ENCODE measurements around the gene AGBL2.
A peak's percentile ranks its signal among the peaks of the same experiment; 100 is the strongest.

Gene AGBL2

DNA sequence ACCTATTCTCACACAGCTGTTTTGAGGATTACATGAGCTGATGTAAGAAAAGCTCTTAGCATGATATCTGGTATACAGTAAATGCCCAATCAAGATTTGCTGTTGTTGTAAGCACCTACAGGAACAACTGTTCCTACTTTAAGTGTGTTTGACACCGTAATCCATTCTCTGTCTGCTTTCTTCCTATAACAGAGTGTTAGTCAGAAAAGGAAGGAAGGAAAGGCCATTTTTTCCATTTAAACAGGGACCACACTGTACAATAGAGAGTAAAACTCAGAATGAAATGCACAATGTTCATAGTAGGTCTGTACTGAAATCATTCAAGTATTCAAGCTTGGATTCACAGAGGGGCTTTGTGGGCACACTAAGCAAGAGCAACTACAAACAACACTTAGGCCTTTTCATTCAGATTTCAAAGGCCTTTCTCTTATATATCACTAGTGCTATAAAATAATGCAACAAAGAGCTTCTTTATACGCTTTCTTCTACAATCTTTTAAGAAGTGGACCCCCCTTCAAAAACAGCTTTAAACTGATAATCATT lies 94.3 kb downstream of the AGBL2 start:
- ATAC-seq (ENCODE audit: insufficient read depth, low read depth) = no peak
- Histone ChIP-seq H3K27ac (ENCODE audit: low read length) (no peak overlapping the region), H3K4me3 (ENCODE audit: low read depth in 1 of 2, low read length in 2 of 2) (no peak overlapping the region), H3K4me2 (ENCODE audit: insufficient read depth, low read length) (no peak overlapping the region), H3K27me3 (ENCODE audit: insufficient read depth, low read length, poor library complexity) (no peaks in the 10 kb centered on the region), H3K36me3 (ENCODE audit: insufficient read depth, low read length) (peaks cover 87% of the 10 kb centered on the region), H2AFZ (ENCODE audit: low read depth, low read length) (no peak overlapping the region), H3K4me1 (ENCODE audit: insufficient read depth, low read length) (no peaks in the 10 kb centered on the region), H4K20me1 (ENCODE audit: insufficient read depth, low read length) (no peaks in the 10 kb centered on the region; the same call in 1 of the 2 replicates), H3K79me2 (ENCODE audit: insufficient read depth, low read length) (no peaks in the 10 kb centered on the region), H3K9me3 (ENCODE audit: insufficient read depth, low read length, severe bottlenecking) (no peaks in the 10 kb centered on the region), H3K9ac (ENCODE audit: low read depth, low read length) (no peak overlapping the region)
- no peak for DNase-seq
- TF ChIP-seq EZH2 (IDR thresholded peaks at IDR 0.05; ENCODE audit: borderline replicate concordance, low read depth, low read length, severe bottlenecking) (no peak), CTCF (IDR thresholded peaks at IDR 0.05; ENCODE audit: borderline replicate concordance, extremely low read depth, low read length, poor library complexity, severe bottlenecking) (no peak)

- Histone ChIP-seq H4K20me1 (ENCODE audit: insufficient read depth, low read length) (no peaks in the 10 kb centered on the region), H3K36me3 (ENCODE audit: insufficient read depth, low read length) (peaks cover 54% of the 10 kb centered on the region), H3K9ac (ENCODE audit: low read depth, low read length) (no peak overlapping the region), H2AFZ (ENCODE audit: low read depth, low read length) (no peak overlapping the region), H3K79me2 (ENCODE audit: insufficient read depth, low read length) (no peaks in the 10 kb centered on the region), H3K4me2 (ENCODE audit: insufficient read depth, low read length) (no peak overlapping the region), H3K27me3 (ENCODE audit: insufficient read depth, low read length, poor library complexity) (no peaks in the 10 kb centered on the region), H3K27ac (ENCODE audit: low read length) (no peak overlapping the region), H3K4me3 (ENCODE audit: low read depth in 1 of 2, low read length in 2 of 2) (no peak overlapping the region), H3K9me3 (ENCODE audit: insufficient read depth, low read length, severe bottlenecking) (no peaks in the 10 kb centered on the region), H3K4me1 (ENCODE audit: insufficient read depth, low read length) (no peaks in the 10 kb centered on the region)
- no peak for ATAC-seq (ENCODE audit: insufficient read depth, low read depth)
- no peak for DNase-seq
- TF ChIP-seq CTCF (IDR thresholded peaks at IDR 0.05; ENCODE audit: borderline replicate concordance, extremely low read depth, low read length, poor library complexity, severe bottlenecking) (no peak), EZH2 (IDR thresholded peaks at IDR 0.05; ENCODE audit: borderline replicate concordance, low read depth, low read length, severe bottlenecking) (no peak)
These were observed 97.8 kb downstream of the AGBL2 start for GRCh38 chr11:47617417-47617809.

DNA sequence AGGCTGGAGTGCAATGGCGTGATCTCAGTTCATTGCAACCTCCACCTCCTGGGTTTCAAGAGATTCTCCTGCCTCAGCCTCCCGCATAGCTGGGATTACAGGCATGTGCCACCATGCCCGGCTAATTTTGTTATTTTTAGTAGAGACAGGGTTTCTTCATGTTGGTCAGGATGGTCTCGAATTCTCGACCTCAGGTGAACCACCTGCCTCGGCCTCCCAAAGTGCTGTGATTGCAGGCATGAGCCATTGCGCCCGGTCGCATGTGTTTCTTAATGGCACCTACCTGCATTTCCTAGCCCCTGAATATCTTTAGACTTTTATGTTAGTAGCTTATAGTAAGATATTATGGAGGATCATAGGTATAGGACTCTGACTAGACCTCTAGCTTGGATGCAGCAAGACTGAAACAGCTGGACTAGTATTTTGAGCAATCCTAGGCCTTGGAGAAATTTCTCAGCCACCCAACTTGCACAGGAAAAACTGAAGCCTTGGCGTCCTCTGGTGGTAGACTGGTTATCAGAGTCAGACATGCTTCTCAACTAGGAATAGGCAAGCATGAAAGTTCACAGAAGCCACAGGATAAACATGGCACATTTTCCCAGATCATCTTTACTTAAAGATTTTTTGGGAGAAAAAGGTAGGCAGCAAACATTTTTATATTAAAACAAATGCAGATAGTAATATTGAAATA lies 98.3 kb downstream of the AGBL2 start:
- Histone ChIP-seq H3K4me2 (ENCODE audit: insufficient read depth, low read length) (no peak overlapping the region), H2AFZ (ENCODE audit: low read depth, low read length) (no peak overlapping the region), H3K36me3 (ENCODE audit: insufficient read depth, low read length) (peaks cover 49% of the 10 kb centered on the region), H3K9me3 (ENCODE audit: insufficient read depth, low read length, severe bottlenecking) (no peaks in the 10 kb centered on the region), H3K4me3 (ENCODE audit: low read depth in 1 of 2, low read length in 2 of 2) (no peak overlapping the region), H3K27me3 (ENCODE audit: insufficient read depth, low read length, poor library complexity) (no peaks in the 10 kb centered on the region), H4K20me1 (ENCODE audit: insufficient read depth, low read length) (no peaks in the 10 kb centered on the region), H3K27ac (ENCODE audit: low read length) (no peak overlapping the region), H3K79me2 (ENCODE audit: insufficient read depth, low read length) (no peaks in the 10 kb centered on the region), H3K4me1 (ENCODE audit: insufficient read depth, low read length) (no peaks in the 10 kb centered on the region), H3K9ac (ENCODE audit: low read depth, low read length) (no peak overlapping the region)
- DNase-seq (peak; percentile 30), ATAC-seq (ENCODE audit: insufficient read depth, low read depth) (peak; percentile 49; the same call in 1 of the 3 replicates)
- TF ChIP-seq CTCF (IDR thresholded peaks at IDR 0.05; ENCODE audit: borderline replicate concordance, extremely low read depth, low read length, poor library complexity, severe bottlenecking) = peak; percentile 52
- TF ChIP-seq EZH2 (IDR thresholded peaks at IDR 0.05; ENCODE audit: borderline replicate concordance, low read depth, low read length, severe bottlenecking) = no peak
